ENCODE measurements around the gene MAP3K12. TPM values are rescaled to one million over a fixed set of nuclear protein-coding genes. Genes with fewer than 3 reads are reported as not detected.
"Not testable (repeated sequence)": the region's sequence is repeated elsewhere in the genome, so short reads cannot be mapped to it uniquely, and the experiment has no call there.

MAP3K12 gene
- total RNA-seq, 3 donors from 2014 or later: 3.2 to 18.8 (median 8.9) TPM

DNA sequence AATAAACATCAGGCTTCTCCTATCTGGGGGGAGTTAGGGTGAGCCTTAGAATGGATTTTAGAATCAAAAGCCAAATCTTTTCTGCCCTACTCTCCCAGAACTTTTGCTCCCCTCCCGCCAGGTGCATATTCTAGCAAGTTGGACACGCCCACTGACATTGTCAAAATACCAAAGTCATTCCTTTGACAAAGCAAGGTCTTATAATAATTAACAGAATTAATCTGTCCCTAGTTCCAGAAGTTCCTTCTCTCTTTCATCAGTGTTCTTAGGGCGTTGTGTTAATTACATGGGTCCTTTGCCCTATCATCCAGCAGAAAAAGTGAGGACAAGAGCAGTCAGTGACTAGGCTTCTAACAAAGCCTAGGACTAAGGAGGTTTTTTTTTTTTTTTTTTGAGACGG lies 55.3 kb downstream of the MAP3K12 start:
- no peak for DNase-seq
- TF ChIP-seq, protein P1, sequence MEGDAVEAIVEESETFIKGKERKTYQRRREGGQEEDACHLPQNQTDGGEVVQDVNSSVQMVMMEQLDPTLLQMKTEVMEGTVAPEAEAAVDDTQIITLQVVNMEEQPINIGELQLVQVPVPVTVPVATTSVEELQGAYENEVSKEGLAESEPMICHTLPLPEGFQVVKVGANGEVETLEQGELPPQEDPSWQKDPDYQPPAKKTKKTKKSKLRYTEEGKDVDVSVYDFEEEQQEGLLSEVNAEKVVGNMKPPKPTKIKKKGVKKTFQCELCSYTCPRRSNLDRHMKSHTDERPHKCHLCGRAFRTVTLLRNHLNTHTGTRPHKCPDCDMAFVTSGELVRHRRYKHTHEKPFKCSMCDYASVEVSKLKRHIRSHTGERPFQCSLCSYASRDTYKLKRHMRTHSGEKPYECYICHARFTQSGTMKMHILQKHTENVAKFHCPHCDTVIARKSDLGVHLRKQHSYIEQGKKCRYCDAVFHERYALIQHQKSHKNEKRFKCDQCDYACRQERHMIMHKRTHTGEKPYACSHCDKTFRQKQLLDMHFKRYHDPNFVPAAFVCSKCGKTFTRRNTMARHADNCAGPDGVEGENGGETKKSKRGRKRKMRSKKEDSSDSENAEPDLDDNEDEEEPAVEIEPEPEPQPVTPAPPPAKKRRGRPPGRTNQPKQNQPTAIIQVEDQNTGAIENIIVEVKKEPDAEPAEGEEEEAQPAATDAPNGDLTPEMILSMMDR (IDR thresholded peaks at IDR 0.05): no peak
- Histone ChIP-seq H3K9me3 (no peaks in the 10 kb centered on the region), H3K4me3 (no peak overlapping the region), H3K36me3 (ENCODE audit: low read depth) (peaks cover 3% of the 10 kb centered on the region), H3K4me1 (ENCODE audit: low read depth) (peaks cover 26% of the 10 kb centered on the region)
- no peak for ATAC-seq
- intact Hi-C loops (cut with DNase I, micrococcal nuclease): no loop called here

DNA sequence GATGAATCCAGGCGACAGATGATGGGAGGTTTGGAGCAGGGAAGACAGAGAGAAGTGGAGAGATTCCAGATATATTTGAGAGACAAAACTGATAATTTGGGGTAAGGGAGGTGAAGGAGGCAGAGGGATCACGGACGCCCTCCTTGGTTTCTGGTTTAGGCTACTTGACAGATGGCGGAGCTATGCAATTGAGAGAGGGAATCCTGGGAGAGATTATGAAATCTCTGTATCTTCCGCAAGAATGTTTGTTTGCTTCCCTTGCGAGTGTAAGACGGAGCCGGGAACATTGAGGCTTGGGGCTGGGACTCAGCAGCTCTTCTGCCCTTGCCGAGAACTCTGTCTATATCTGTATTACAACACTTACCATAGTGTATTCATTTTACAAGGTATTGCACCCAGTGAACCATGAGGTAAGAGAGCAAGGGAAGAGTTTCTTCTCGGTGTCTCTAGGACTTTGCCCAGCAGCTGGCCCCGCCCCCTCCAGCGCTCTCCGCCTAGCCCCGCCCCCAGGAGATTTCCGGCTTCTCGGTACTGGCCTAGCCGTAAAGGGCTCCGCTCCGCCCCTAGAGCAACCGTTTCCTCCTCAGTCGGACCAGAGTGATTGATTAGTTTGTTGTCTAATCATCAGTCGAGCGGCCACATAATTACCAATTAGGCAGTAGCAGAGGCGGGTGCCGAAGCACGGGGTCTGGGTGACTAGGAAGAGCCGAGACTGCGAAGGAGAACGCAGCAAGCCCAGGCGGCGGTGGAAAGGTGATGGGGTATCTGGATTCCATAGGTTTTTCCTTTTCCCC lies 58.0 kb downstream of the MAP3K12 start, which contains the start of gene PRR13:
PRR13 (plus strand) TSS at position 695 of the 794 bp plus-strand sequence. CDS start 981 bp downstream, outside the sequence.
- intact Hi-C loops (cut with DNase I, micrococcal nuclease): no loop called here
- TF ChIP-seq, protein P1 (IDR thresholded peaks at IDR 0.05): peak; percentile 9
- ATAC-seq (peak; percentile 95), DNase-seq (peak; percentile 99)
- Histone ChIP-seq H3K9me3 (no peaks in the 10 kb centered on the region), H3K4me3 (peak within 1 kb of the TSS; percentile 47), H3K4me1 (ENCODE audit: low read depth) (peaks cover 26% of the 10 kb centered on the region), H3K36me3 (ENCODE audit: low read depth) (peaks cover 3% of the 10 kb centered on the region)

DNA sequence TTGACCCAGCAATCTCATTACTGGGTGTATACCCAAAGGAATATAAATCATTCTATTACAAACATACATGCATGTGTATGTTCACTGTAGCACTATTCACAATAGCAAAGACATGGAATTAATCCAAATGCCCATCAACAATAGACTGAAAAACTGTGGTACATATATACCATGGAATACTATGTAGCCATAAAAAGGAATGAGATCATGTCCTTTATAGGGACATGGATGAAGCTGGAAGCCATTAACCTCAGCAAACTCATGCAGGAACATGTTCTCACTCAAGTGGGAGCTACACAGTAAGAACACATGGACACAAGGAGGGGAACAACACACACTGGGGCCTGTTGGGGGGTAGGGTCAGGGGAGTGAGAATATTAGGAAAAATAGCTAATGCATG lies 59.7 kb downstream of the MAP3K12 start:
- H3K4me3 ChIP-seq; intact Hi-C loops (cut with DNase I, micrococcal nuclease); DNase-seq; ATAC-seq; H3K36me3 ChIP-seq (ENCODE audit: low read depth); H3K9me3 ChIP-seq: not testable (repeated sequence)
- H3K4me1 ChIP-seq (ENCODE audit: low read depth): peaks cover 14% of the 10 kb centered on the region

DNA sequence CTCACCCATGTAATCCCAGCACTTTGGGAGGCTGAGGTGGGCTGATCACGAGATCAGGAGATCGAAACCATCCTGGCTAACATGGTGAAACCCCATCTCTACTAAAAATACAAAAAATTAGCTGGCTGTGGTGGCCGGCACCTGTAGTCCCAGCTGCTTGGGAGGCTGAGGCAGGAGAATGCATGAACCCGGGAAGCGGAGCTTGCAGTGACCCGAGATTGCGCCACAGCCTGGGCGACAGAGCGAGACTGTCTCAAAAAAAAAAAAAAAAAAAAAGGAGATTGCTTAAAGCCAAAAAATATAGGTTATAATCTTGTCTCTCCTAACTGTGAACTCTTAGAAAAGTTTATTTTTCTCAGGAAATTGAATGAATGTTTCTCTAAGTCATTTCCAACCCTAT lies 63.9 kb downstream of the MAP3K12 start:
- H3K4me3 ChIP-seq; H3K36me3 ChIP-seq (ENCODE audit: low read depth); H3K4me1 ChIP-seq (ENCODE audit: low read depth); intact Hi-C loops (cut with DNase I, micrococcal nuclease); DNase-seq; ATAC-seq; H3K9me3 ChIP-seq: not testable (repeated sequence)

DNA sequence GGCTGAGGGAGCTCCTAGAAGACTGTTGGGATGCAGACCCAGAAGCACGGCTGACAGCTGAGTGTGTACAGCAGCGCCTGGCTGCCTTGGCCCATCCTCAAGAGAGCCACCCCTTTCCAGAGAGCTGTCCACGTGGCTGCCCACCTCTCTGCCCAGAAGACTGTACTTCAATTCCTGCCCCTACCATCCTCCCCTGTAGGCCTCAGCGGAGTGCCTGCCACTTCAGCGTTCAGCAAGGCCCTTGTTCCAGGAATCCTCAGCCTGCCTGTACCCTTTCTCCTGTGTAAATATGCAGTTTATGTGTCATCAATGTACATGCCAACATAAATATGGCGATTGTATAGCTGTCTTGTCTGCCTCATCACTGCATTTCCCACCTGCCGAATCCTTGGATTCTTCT lies 68.1 kb downstream of the MAP3K12 start:
- H3K4me1 ChIP-seq (ENCODE audit: low read depth): no peaks in the 10 kb centered on the region
- ATAC-seq (no peak), DNase-seq (peak in 1 of 3 donors; percentile 30)
- no peaks in the 10 kb centered on the region for H3K9me3 ChIP-seq
- intact Hi-C loops (cut with DNase I, micrococcal nuclease): no loop called here
- TF ChIP-seq, protein P1 (IDR thresholded peaks at IDR 0.05): no peak
- H3K4me3 ChIP-seq: no peak overlapping the region
- no peaks in the 10 kb centered on the region for H3K36me3 ChIP-seq (ENCODE audit: low read depth)

DNA sequence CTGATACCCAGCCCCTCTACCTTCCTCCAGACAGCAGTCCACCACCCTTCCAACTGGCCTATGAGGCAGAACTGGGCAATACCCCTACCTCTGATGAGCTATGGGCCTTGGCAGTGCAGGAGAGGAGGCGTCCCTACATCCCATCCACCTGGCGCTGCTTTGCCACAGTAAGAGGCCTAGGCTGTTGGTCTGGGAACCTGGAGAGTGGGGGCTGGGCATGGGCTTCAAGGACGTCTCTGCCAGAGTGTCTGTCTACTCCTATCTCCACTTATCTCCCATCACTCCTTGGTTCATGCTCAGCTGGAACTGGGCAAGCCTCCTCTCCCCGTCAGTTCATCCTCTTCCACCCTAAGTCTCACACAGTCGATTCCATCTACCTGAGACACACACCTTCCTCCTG lies 69.1 kb downstream of the MAP3K12 start:
- intact Hi-C loops (cut with DNase I, micrococcal nuclease): no loop called here
- H3K36me3 ChIP-seq (ENCODE audit: low read depth): no peaks in the 10 kb centered on the region
- TF ChIP-seq, protein P1 (IDR thresholded peaks at IDR 0.05): no peak
- H3K4me3 ChIP-seq: no peak overlapping the region
- DNase-seq (no peak), ATAC-seq (no peak)
- no peaks in the 10 kb centered on the region for H3K4me1 ChIP-seq (ENCODE audit: low read depth)
- H3K9me3 ChIP-seq: no peaks in the 10 kb centered on the region

Other genes with a start within 250 kb of the MAP3K12 start
- gene ESPL1, start 231.2 kb downstream of the MAP3K12 start, total RNA-seq: 10 to 100 TPM in 1 of 3 donors, 1 to 10 TPM in 2; 4.5 to 13.1 (median 5.8) TPM
- 100 to 1,000 TPM; 262 to 390 (median 268) TPM for gene PFDN5, start 203.9 kb downstream of the MAP3K12 start, total RNA-seq
- gene MYG1, start 199.8 kb downstream of the MAP3K12 start, total RNA-seq: 10 to 100 TPM; 35.4 to 54.9 (median 38.0) TPM
- 10 to 100 TPM; 40.2 to 46.9 (median 46.3) TPM for gene AAAS, start 177.8 kb downstream of the MAP3K12 start, total RNA-seq
- gene SP7, start 163.1 kb downstream of the MAP3K12 start, total RNA-seq: not detected
- 100 to 1,000 TPM in 2 of 3 donors, 10 to 100 TPM in 1; 96.1 to 111 (median 105) TPM for gene SP1, start 119.3 kb downstream of the MAP3K12 start, total RNA-seq
- under 1 TPM in 1 of 3 donors, not detected in 2; 0.16 TPM for gene AMHR2, start 75.6 kb downstream of the MAP3K12 start, total RNA-seq
- gene PRR13, start 57.7 kb downstream of the MAP3K12 start, total RNA-seq: 100 to 1,000 TPM; 283 to 581 (median 528) TPM
- 100 to 1,000 TPM; 584 to 701 (median 615) TPM for gene PCBP2, start 47.4 kb downstream of the MAP3K12 start, total RNA-seq
- gene TARBP2, start 1.8 kb upstream of the MAP3K12 start, total RNA-seq: 10 to 100 TPM; 22.9 to 26.8 (median 25.1) TPM
- gene NPFF, start 8.0 kb upstream of the MAP3K12 start, total RNA-seq: not detected
- 10 to 100 TPM; 35.6 to 50.9 (median 42.8) TPM for gene ATF7, start 126.9 kb upstream of the MAP3K12 start, total RNA-seq
- 100 to 1,000 TPM; 328 to 354 (median 349) TPM for gene ATP5MC2, start 176.6 kb upstream of the MAP3K12 start, total RNA-seq
- 100 to 1,000 TPM in 2 of 3 donors, 10 to 100 TPM in 1; 62.2 to 235 (median 119) TPM for gene CALCOCO1, start 228.0 kb upstream of the MAP3K12 start, total RNA-seq

Measured in mucosa of descending colon (tissue), 3 donors.